Fibroblast of lung (primary cell): ENCODE results near the gene KCNQ1OT1. TPM values are rescaled to one million over a fixed set of nuclear protein-coding genes. Genes with fewer than 3 reads are reported as not detected.

ENCODE experiments used
- DNase-seq, 2 donors: peaks; one replicate each; pipeline versions ENCODE4 v3.0.0 to v3.0.0-alpha.2; 2010; ENCODE audit warnings: low read depth in 2 of 2
- H2AFZ ChIP-seq: 2 replicates; pipeline ENCODE4 v1.5.1; 2012; ENCODE audit warnings: low read length, control low read depth, inconsistent platforms
- H3K27ac ChIP-seq: 2 replicates; pipeline ENCODE4 v1.5.1; 2011; ENCODE audit warnings: low read length, control low read depth; ENCODE audit not compliant: insufficient read depth
- H3K27me3 ChIP-seq: 2 replicates; pipeline ENCODE4 v1.5.1; 2011; ENCODE audit warnings: mild to moderate bottlenecking, low read length; ENCODE audit not compliant: control insufficient read depth, insufficient read depth
- H3K36me3 ChIP-seq: 2 replicates; pipeline ENCODE4 v1.5.1; 2011; ENCODE audit warnings: low read length; ENCODE audit not compliant: control insufficient read depth, insufficient read depth
- H3K4me1 ChIP-seq: 2 replicates; pipeline ENCODE4 v1.5.1; 2011; ENCODE audit warnings: low read length; ENCODE audit not compliant: control insufficient read depth, insufficient read depth; ENCODE audit errors: extremely low read depth
- H3K4me2 ChIP-seq: 2 replicates; pipeline ENCODE4 v1.5.1; 2011; ENCODE audit warnings: low read length, control low read depth; ENCODE audit not compliant: insufficient read depth; ENCODE audit errors: extremely low read depth
- H3K4me3 ChIP-seq, 4 experiments: fragments of 200-600 bp in 1 of 4; sonication (generic) in 1 of 4; replicated peaks in 1 of 4; 2 replicates each; pipeline ENCODE4 v1.5.1; 2011 to 2016; ENCODE audit warnings: low read length in 4 of 4, low read depth in 3 of 4, mild to moderate bottlenecking in 3 of 4, control low read depth in 2 of 4, inconsistent platforms in 1 of 4, mixed read lengths in 1 of 4; ENCODE audit not compliant: insufficient read depth in 1 of 4; ENCODE audit errors: control extremely low read depth in 1 of 4
- H3K79me2 ChIP-seq: 2 replicates; pipeline ENCODE4 v1.5.1; 2012; ENCODE audit warnings: mild to moderate bottlenecking, low read length, inconsistent platforms; ENCODE audit not compliant: control insufficient read depth, insufficient read depth
- H3K9ac ChIP-seq: 2 replicates; pipeline ENCODE4 v1.5.1; 2011; ENCODE audit warnings: mild to moderate bottlenecking, low read length, control low read depth; ENCODE audit not compliant: insufficient read depth
- H3K9me3 ChIP-seq: 2 replicates; pipeline ENCODE4 v1.5.1; 2012; ENCODE audit warnings: low read depth, low read length; ENCODE audit not compliant: control insufficient read depth, insufficient read depth
- H4K20me1 ChIP-seq: 2 replicates; pipeline ENCODE4 v1.5.1; 2011; ENCODE audit warnings: low read length; ENCODE audit not compliant: control insufficient read depth, insufficient read depth; ENCODE audit errors: extremely low read depth
- CTCF ChIP-seq, 2 donors: IDR thresholded peaks in 1 of 2; conservative IDR thresholded peaks in 1 of 2; 1 replicate in 1 of 2; 2 replicates in 1 of 2; pipeline ENCODE4 v1.5.1; 2011 to 2012; ENCODE audit warnings: low read length in 2 of 2, control low read depth in 1 of 2, inconsistent platforms in 1 of 2, low read depth in 1 of 2, mild to moderate bottlenecking in 1 of 2
- EZH2 ChIP-seq: IDR thresholded peaks from 2 replicates; pipeline ENCODE4 v1.5.1; 2012; ENCODE audit warnings: low read length, control low read depth, mild to moderate bottlenecking; ENCODE audit errors: missing control alignments
- polyA plus RNA-seq, 2 donors: library from polyadenylated mRNA; depleted of rRNA in 1 of 2; stranded (reverse) in 1 of 2; unstranded in 1 of 2; fragments of >200 nt; gene quantifications; 2 replicates each; pipeline ENCODE4 v1.2.1, GENCODE V29; 2011 to 2012; ENCODE audit warnings: missing spikeins in 1 of 2
- total RNA-seq: library from RNA; depleted of rRNA; stranded (reverse); fragments of >200 nt; gene quantifications from 2 replicates; pipeline ENCODE4 v1.2.1, GENCODE V29; 2014

Gene KCNQ1OT1
- total and polyA plus RNA-seq, 2 donors (not counting 1 experiment from before 2014, with no cell fraction given) = 0.11 to 1.8 TPM

DNA sequence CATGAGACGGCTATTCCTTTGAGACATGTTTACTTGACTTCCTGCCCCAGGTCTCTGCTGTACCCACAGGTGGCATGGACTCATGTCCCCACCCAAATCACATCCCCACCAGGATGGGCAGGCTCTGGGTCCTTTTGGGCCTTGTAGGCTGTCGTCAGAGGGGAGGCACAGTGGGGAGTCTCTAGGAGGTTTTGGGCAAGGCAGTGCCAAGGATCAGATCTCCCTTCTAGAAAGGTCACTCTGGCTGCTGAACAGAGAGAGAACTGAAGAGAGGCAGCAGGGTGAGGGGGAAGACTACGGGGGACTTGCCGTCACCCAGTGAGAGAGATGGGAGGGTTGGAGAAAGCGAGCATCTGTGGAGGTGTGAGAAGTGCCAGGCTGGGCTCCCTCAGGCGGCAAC is 4.6 kb upstream of the KCNQ1OT1 start:
- Histone ChIP-seq H4K20me1 (no peaks in the 10 kb centered on the region), H3K4me2 (no peak overlapping the region), H3K27ac (no peak overlapping the region)

DNA sequence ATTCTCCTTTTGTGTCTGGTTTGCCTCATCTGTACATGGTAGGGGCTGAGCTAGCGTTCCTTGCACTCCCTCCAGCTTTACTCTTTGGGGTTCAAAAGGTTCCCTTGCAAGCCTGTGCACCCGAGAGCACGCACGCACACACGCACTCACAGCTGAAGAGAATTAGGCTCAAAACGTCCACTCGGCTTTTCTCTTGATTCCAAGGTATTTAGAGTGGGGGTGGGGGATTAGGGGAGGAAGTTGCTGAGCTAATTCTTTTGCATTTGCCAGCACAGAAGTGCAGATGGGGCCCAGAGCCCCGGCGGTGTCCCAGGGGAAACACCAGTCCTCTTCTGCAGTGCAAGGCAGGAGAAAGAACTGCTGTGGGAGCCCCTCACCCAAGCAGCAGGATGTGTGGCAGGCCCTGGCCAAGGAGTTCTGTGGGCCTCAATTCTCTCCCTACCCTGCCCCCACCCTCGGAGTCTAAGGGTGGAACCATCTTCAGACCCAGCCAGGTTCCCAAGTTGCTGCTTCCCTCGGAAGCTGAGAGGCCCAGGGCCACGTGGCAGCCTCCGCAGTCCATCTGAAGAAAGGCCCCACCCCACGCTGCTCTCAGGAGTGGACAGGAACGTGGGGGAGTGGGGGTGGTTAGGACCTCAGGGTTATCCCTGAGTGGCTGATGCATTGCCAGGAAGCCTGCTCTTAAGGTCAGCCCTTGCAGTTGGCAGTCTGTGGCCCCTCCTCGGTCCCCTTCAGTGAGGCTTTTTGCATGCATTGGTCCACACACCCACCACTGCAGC is 3.8 kb upstream of the KCNQ1OT1 start:
- peaks cover 7% of the 10 kb centered on the region for H3K27me3 ChIP-seq
- H3K4me1 ChIP-seq = peaks cover 2% of the 10 kb centered on the region
- no peaks in the 10 kb centered on the region for H3K36me3 ChIP-seq
- H4K20me1 ChIP-seq = no peaks in the 10 kb centered on the region
- no peak overlapping the region for H3K4me3 ChIP-seq
- DNase-seq = no peak
- no peaks in the 10 kb centered on the region for H3K9me3 ChIP-seq
- TF ChIP-seq EZH2 (no peak), CTCF (conservative IDR thresholded peaks at IDR 0.05 in 1 of 2, IDR thresholded peaks at IDR 0.05 in 1 of 2; ENCODE audit: low read depth in 1 of 2, low read length in 2 of 2) (no peak)
- no peak overlapping the region for H3K9ac ChIP-seq
- no peak overlapping the region for H2AFZ ChIP-seq
- H3K79me2 ChIP-seq = peaks cover 10% of the 10 kb centered on the region
- H3K27ac ChIP-seq = no peak overlapping the region
- H3K4me2 ChIP-seq = no peak overlapping the region

More for the DNA sequence above, 4.6 kb upstream of the KCNQ1OT1 start:
- no peak overlapping the region for H2AFZ ChIP-seq
- H3K9ac ChIP-seq = no peak overlapping the region
- H3K79me2 ChIP-seq = peaks cover 2% of the 10 kb centered on the region
- no peak overlapping the region for H3K4me3 ChIP-seq
- no peak for TF ChIP-seq EZH2
- TF ChIP-seq CTCF (conservative IDR thresholded peaks at IDR 0.05 in 1 of 2, IDR thresholded peaks at IDR 0.05 in 1 of 2; ENCODE audit: low read depth in 1 of 2, low read length in 2 of 2) = no peak
- no peaks in the 10 kb centered on the region for H3K9me3 ChIP-seq
- DNase-seq = no peak
- peaks cover 2% of the 10 kb centered on the region for H3K4me1 ChIP-seq
- no peaks in the 10 kb centered on the region for H3K36me3 ChIP-seq
- peaks cover 8% of the 10 kb centered on the region for H3K27me3 ChIP-seq

DNA sequence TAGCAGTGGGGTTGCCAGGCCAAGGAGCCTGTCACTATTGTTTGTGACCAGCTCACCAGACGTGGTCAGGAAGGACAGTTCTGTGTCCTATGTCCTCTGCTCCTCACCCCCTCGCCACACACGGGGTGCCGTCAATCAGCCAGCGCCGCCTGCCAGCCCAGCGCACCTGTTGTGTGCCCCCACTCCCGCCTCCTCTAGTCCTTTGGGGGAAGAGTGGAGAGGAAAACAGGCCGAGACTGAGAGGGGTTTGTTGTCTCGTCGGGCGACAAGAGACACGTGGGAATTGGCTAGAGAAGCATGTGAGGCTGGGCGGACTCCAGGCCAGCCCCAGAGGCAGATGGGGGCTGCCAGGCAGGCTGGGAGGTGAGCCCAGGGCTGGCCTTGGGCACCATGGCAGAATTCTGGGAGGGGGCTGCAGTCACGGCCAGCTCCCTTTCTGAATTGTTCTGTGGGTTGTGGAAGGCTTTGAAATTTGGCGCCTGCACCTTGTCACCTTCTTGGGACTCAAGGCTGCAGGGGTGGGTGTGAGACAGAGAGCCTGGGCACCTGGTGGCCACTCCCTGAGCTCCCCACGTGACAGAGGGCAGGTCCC is 3.1 kb upstream of the KCNQ1OT1 start:
- Histone ChIP-seq H3K27ac (no peak overlapping the region), H3K27me3 (peaks cover under 1% of the 10 kb centered on the region), H3K79me2 (peaks cover 17% of the 10 kb centered on the region), H3K4me2 (no peak overlapping the region), H3K9ac (no peak overlapping the region), H3K9me3 (no peaks in the 10 kb centered on the region), H3K4me1 (peaks cover 2% of the 10 kb centered on the region), H2AFZ (no peak overlapping the region), H4K20me1 (no peaks in the 10 kb centered on the region), H3K4me3 (no peak overlapping the region), H3K36me3 (no peaks in the 10 kb centered on the region)
- TF ChIP-seq CTCF (conservative IDR thresholded peaks at IDR 0.05 in 1 of 2, IDR thresholded peaks at IDR 0.05 in 1 of 2; ENCODE audit: low read depth in 1 of 2, low read length in 2 of 2) = no peak
- no peak for TF ChIP-seq EZH2
- no peak for DNase-seq
